DMS 273 treated with DMSO at 0.1 percent for 48 hours (cell line): ENCODE results near the gene CFAP97D2.
"Not testable (repeated sequence)": the region's sequence is repeated elsewhere in the genome, so short reads cannot be mapped to it uniquely, and the experiment has no call there.

ENCODE experiments used
- DNase-seq: peaks from one replicate; lab custom pipeline; 2025; lab: John Stamatoyannopoulos, UW

Gene CFAP97D2

GRCh38 chr13:114235697-114236096, 56.6 kb downstream of the CFAP97D2 start:
- no peak for DNase-seq

- no peak for DNase-seq
Measured at GRCh38 chr13:114236227-114236626, 57.2 kb downstream of the CFAP97D2 start.

GRCh38 chr13:114237415-114238112, 58.5 kb downstream of the CFAP97D2 start:
- DNase-seq: no peak

GRCh38 chr13:114241918-114242317, 62.9 kb downstream of the CFAP97D2 start:
- DNase-seq: no peak

GRCh38 chr13:114243971-114244370, 64.9 kb downstream of the CFAP97D2 start:
- DNase-seq: no peak

GRCh38 chr13:114244637-114245036, 65.6 kb downstream of the CFAP97D2 start:
- DNase-seq: no peak

GRCh38 chr13:114248011-114248410, 69.0 kb downstream of the CFAP97D2 start:
- DNase-seq: no peak

GRCh38 chr13:114249077-114249476, 70.0 kb downstream of the CFAP97D2 start:
- DNase-seq: no peak

- not testable (repeated sequence) for DNase-seq
Measured at GRCh38 chr13:114251639-114252440, 72.8 kb downstream of the CFAP97D2 start.

- no peak for DNase-seq
Measured at GRCh38 chr13:114256547-114256946, 77.5 kb downstream of the CFAP97D2 start.

- DNase-seq: no peak
Measured at GRCh38 chr13:114257014-114257413, 78.0 kb downstream of the CFAP97D2 start.

- no peak for DNase-seq
Measured at GRCh38 chr13:114258589-114258988, 79.5 kb downstream of the CFAP97D2 start.

- DNase-seq: no peak
Measured at GRCh38 chr13:114259374-114259773, 80.3 kb downstream of the CFAP97D2 start.

GRCh38 chr13:114259974-114260373, 80.9 kb downstream of the CFAP97D2 start:
- DNase-seq: no peak

GRCh38 chr13:114260814-114261213, 81.8 kb downstream of the CFAP97D2 start:
- no peak for DNase-seq

- DNase-seq: no peak
Measured at GRCh38 chr13:114261328-114261965, 82.4 kb downstream of the CFAP97D2 start.

GRCh38 chr13:114263578-114263977, 84.5 kb downstream of the CFAP97D2 start:
- no peak for DNase-seq

GRCh38 chr13:114264313-114264712, 85.3 kb downstream of the CFAP97D2 start:
- not testable (repeated sequence) for DNase-seq

- DNase-seq: no peak
Measured at GRCh38 chr13:114264886-114265611, 86.0 kb downstream of the CFAP97D2 start.

- no peak for DNase-seq
Measured at GRCh38 chr13:114266241-114266640, 87.2 kb downstream of the CFAP97D2 start.

- no peak for DNase-seq
Measured at GRCh38 chr13:114268344-114269280, 89.6 kb downstream of the CFAP97D2 start.
